ENCODE data around the gene SCCPDH.

The SCCPDH gene

GRCh38 chr1:246755419-246755818 is 31.2 kb downstream of the SCCPDH start:
- DNase-seq, result no peak

- DNase-seq, result no peak
These were observed 36.5 kb downstream of the SCCPDH start for GRCh38 chr1:246760422-246761347.

GRCh38 chr1:246761396-246761795 is 37.2 kb downstream of the SCCPDH start:
- DNase-seq, result no peak

- DNase-seq, result no peak
These were observed 41.3 kb downstream of the SCCPDH start for GRCh38 chr1:246765521-246765920.

GRCh38 chr1:246768403-246769020 is 44.3 kb downstream of the SCCPDH start:
- no peak for DNase-seq

- DNase-seq, result no peak
These were observed 45.1 kb downstream of the SCCPDH start for GRCh38 chr1:246769306-246769705.

- DNase-seq, result no peak
These were observed 47.2 kb downstream of the SCCPDH start for GRCh38 chr1:246771366-246771765.

- no peak for DNase-seq
These were observed 48.5 kb downstream of the SCCPDH start for GRCh38 chr1:246772686-246773085.

- no peak for DNase-seq
These were observed 49.0 kb downstream of the SCCPDH start for GRCh38 chr1:246773213-246773641.

GRCh38 chr1:246775531-246776385 is 51.5 kb downstream of the SCCPDH start:
- no peak for DNase-seq

GRCh38 chr1:246776923-246777322 is 52.7 kb downstream of the SCCPDH start:
- DNase-seq, result no peak

- no peak for DNase-seq
These were observed 54.5 kb downstream of the SCCPDH start for GRCh38 chr1:246778663-246779062.

- DNase-seq, result no peak
These were observed 55.5 kb downstream of the SCCPDH start for GRCh38 chr1:246779561-246780175.

- DNase-seq, result no peak
These were observed 56.1 kb downstream of the SCCPDH start for GRCh38 chr1:246780264-246780663.

- no peak for DNase-seq
These were observed 57.0 kb downstream of the SCCPDH start for GRCh38 chr1:246781212-246781611.

GRCh38 chr1:246782120-246782900 is 58.1 kb downstream of the SCCPDH start:
- DNase-seq, result no peak

- DNase-seq, result no peak
These were observed 60.6 kb downstream of the SCCPDH start for GRCh38 chr1:246784621-246785493.

- DNase-seq, result no peak
These were observed 61.4 kb downstream of the SCCPDH start for GRCh38 chr1:246785494-246786111.

GRCh38 chr1:246786606-246787238 is 62.5 kb downstream of the SCCPDH start:
- DNase-seq, result no peak
